ENCODE measurements around the gene JPH3.

JPH3 gene

GRCh38 chr16:87602001-87602775 lies at the start of gene JPH3:
Gene JPH3 (plus strand): TSS chr16:87602508. CDS start chr16:87603147, 639 bp downstream.
- DNase-seq (ENCODE audit: low read depth in 2 of 3, low spot score in 2 of 3): no peak

- no peak for DNase-seq (ENCODE audit: low read depth in 2 of 3, low spot score in 2 of 3)
These were observed 49.3 kb upstream of the JPH3 start for GRCh38 chr16:87552772-87553573.

GRCh38 chr16:87554754-87555427 lies 47.4 kb upstream of the JPH3 start:
- no peak for DNase-seq (ENCODE audit: low read depth in 2 of 3, low spot score in 2 of 3)

- no peak for DNase-seq (ENCODE audit: low read depth in 2 of 3, low spot score in 2 of 3)
These were observed 46.7 kb upstream of the JPH3 start for GRCh38 chr16:87555647-87556046.

GRCh38 chr16:87556941-87557459 lies 45.3 kb upstream of the JPH3 start:
- DNase-seq (ENCODE audit: low read depth in 2 of 3, low spot score in 2 of 3): no peak

- DNase-seq (ENCODE audit: low read depth in 2 of 3, low spot score in 2 of 3): no peak
These were observed 43.6 kb upstream of the JPH3 start for GRCh38 chr16:87558682-87559081.

GRCh38 chr16:87559945-87560344 lies 42.4 kb upstream of the JPH3 start:
- DNase-seq (ENCODE audit: low read depth in 2 of 3, low spot score in 2 of 3): no peak

GRCh38 chr16:87560428-87561199 lies 41.7 kb upstream of the JPH3 start:
- peak in 1 of 3 experiments; percentile 10 for DNase-seq (ENCODE audit: low read depth in 2 of 3, low spot score in 2 of 3)

- DNase-seq (ENCODE audit: low read depth in 2 of 3, low spot score in 2 of 3): no peak
These were observed 40.9 kb upstream of the JPH3 start for GRCh38 chr16:87561200-87562105.

- no peak for DNase-seq (ENCODE audit: low read depth in 2 of 3, low spot score in 2 of 3)
These were observed 40.1 kb upstream of the JPH3 start for GRCh38 chr16:87562201-87562600.

- no peak for DNase-seq (ENCODE audit: low read depth in 2 of 3, low spot score in 2 of 3)
These were observed 39.3 kb upstream of the JPH3 start for GRCh38 chr16:87563022-87563421.

- DNase-seq (ENCODE audit: low read depth in 2 of 3, low spot score in 2 of 3): no peak
These were observed 38.4 kb upstream of the JPH3 start for GRCh38 chr16:87563714-87564523.

- no peak for DNase-seq (ENCODE audit: low read depth in 2 of 3, low spot score in 2 of 3)
These were observed 37.9 kb upstream of the JPH3 start for GRCh38 chr16:87564524-87564778.

GRCh38 chr16:87569601-87570571 lies 32.4 kb upstream of the JPH3 start:
- no peak for DNase-seq (ENCODE audit: low read depth in 2 of 3, low spot score in 2 of 3)

GRCh38 chr16:87570572-87570937 lies 31.8 kb upstream of the JPH3 start:
- no peak for DNase-seq (ENCODE audit: low read depth in 2 of 3, low spot score in 2 of 3)

- no peak for DNase-seq (ENCODE audit: low read depth in 2 of 3, low spot score in 2 of 3)
These were observed 31.1 kb upstream of the JPH3 start for GRCh38 chr16:87570938-87571867.

GRCh38 chr16:87571868-87572244 lies 30.5 kb upstream of the JPH3 start:
- DNase-seq (ENCODE audit: low read depth in 2 of 3, low spot score in 2 of 3): no peak
